H1 (cell line): Measurements from ENCODE around the gene REEP2. TPM values are rescaled to one million over a fixed set of nuclear protein-coding genes. Genes with fewer than 3 reads are reported as not detected.

Source experiments
- CTCF ChIA-PET: fragments of 300-600 bp; sonication (Branson Sonifier 250); formaldehyde crosslinking; loops from one replicate; lab custom pipeline; 2021; ENCODE audit not compliant: partially characterized antibody; lab: Charles Lee
- POLR2A ChIA-PET: fragments of 300-600 bp; sonication (Branson Sonifier 250); formaldehyde crosslinking; loops from one replicate; lab custom pipeline; 2021; ENCODE audit warnings: inconsistent platforms; ENCODE audit not compliant: partially characterized antibody; lab: Charles Lee
- DNase-seq, 2 experiments: peaks; one replicate each; pipeline versions ENCODE4 v3.0.0 to v3.0.0-alpha.2; 2010 to 2022; ENCODE audit warnings: low spot score in 2 of 2, low read depth in 1 of 2, mixed read lengths in 1 of 2
- FAIRE-seq: peaks from 2 replicates; lab custom pipeline; 2011; peaks lifted over from hg19 to GRCh38; lab: Jason Lieb, UNC
- H2AFZ ChIP-seq: 2 replicates; pipeline ENCODE4 v1.8.1; 2012; ENCODE audit warnings: low read length, inconsistent platforms
- H2AK5ac ChIP-seq: 2 replicates; pipeline ENCODE4 v1.6.1; 2013; ENCODE audit warnings: low read depth, low read length
- H2BK120ac ChIP-seq: replicated peaks from 2 replicates; pipeline ENCODE3; 2013; ENCODE audit warnings: low read depth, low read length, inconsistent platforms
- H2BK12ac ChIP-seq: 2 replicates; pipeline ENCODE4 v1.6.1; 2013; ENCODE audit warnings: low read depth, low read length
- H2BK15ac ChIP-seq: 2 replicates; pipeline ENCODE4 v1.6.1; 2013; ENCODE audit warnings: low read length
- H2BK20ac ChIP-seq: 2 replicates; pipeline ENCODE4 v1.6.1; 2013; ENCODE audit warnings: low read length
- H2BK5ac ChIP-seq: 2 replicates; pipeline ENCODE4 v1.6.1; 2013; ENCODE audit warnings: low read depth, low read length
- H3K14ac ChIP-seq: 2 replicates; pipeline ENCODE4 v1.6.1; 2013; ENCODE audit warnings: inconsistent platforms; ENCODE audit not compliant: insufficient read length
- H3K18ac ChIP-seq: 2 replicates; pipeline ENCODE4 v1.6.1; 2013; ENCODE audit warnings: low read length; ENCODE audit errors: extremely low read depth
- H3K23ac ChIP-seq: 2 replicates; pipeline ENCODE4 v1.6.1; 2013; ENCODE audit warnings: inconsistent platforms; ENCODE audit not compliant: insufficient read length
- H3K23me2 ChIP-seq: 2 replicates; pipeline ENCODE4 v1.6.1; 2013; ENCODE audit warnings: low read depth, low read length
- H3K27ac ChIP-seq: 2 replicates; pipeline ENCODE4 v1.6.1; 2011; ENCODE audit warnings: low read depth, low read length, inconsistent platforms
- H3K27me3 ChIP-seq, 4 experiments: replicated peaks in 1 of 4; 1 replicate in 1 of 4; 2 replicates in 3 of 4; pipeline versions ENCODE4 v1.6.1 to v1.8.1; 2011 to 2013; ENCODE audit warnings: low read length in 3 of 4, mild to moderate bottlenecking in 3 of 4, inconsistent platforms in 2 of 4, mixed read lengths in 2 of 4, moderate library complexity in 1 of 4; ENCODE audit not compliant: control insufficient read depth in 3 of 4, insufficient read depth in 3 of 4; ENCODE audit errors: extremely low read depth in 1 of 4
- H3K36me3 ChIP-seq, 4 experiments: 2 replicates each; pipeline versions ENCODE4 v1.6.1 to v1.8.1; 2011 to 2013; ENCODE audit warnings: mild to moderate bottlenecking in 4 of 4, low read length in 3 of 4, moderate library complexity in 2 of 4, control low read depth in 1 of 4, inconsistent platforms in 1 of 4; ENCODE audit not compliant: insufficient read depth in 4 of 4, control insufficient read depth in 2 of 4
- H3K4ac ChIP-seq: replicated peaks from 2 replicates; pipeline ENCODE3; 2013; ENCODE audit warnings: low read length, low read depth, mixed read lengths, inconsistent platforms; ENCODE audit not compliant: insufficient read length
- H3K4me1 ChIP-seq, 4 experiments: replicated peaks in 1 of 4; 1 replicate in 1 of 4; 2 replicates in 3 of 4; pipeline versions ENCODE4 v1.6.1 to v1.8.1; 2011 to 2013; ENCODE audit warnings: low read length in 3 of 4, inconsistent platforms in 2 of 4, mixed read lengths in 1 of 4; ENCODE audit not compliant: insufficient read depth in 4 of 4, control insufficient read depth in 3 of 4
- H3K4me2 ChIP-seq, 2 experiments: 2 replicates each; pipeline versions ENCODE4 v1.6.1 to v1.8.1; 2011 to 2013; ENCODE audit warnings: low read depth in 2 of 2, low read length in 2 of 2, control low read depth in 1 of 2, inconsistent platforms in 1 of 2, mild to moderate bottlenecking in 1 of 2; ENCODE audit not compliant: insufficient read depth in 1 of 2
- H3K4me3 ChIP-seq, 4 experiments: fragments of 200-600, 300-600 bp in 1 of 4; sonication (generic), shearing (Covaris generic), sonication (Bioruptor Twin) in 1 of 4; 2 replicates each; pipeline versions ENCODE4 v1.5.1 to v1.8.1; 2011 to 2016; ENCODE audit warnings: low read length in 4 of 4, low read depth in 3 of 4, control low read depth in 2 of 4, inconsistent platforms in 2 of 4, mild to moderate bottlenecking in 2 of 4, mixed read lengths in 1 of 4, moderate library complexity in 1 of 4; ENCODE audit not compliant: insufficient read depth in 2 of 4; ENCODE audit errors: extremely low read depth in 1 of 4
- H3K56ac ChIP-seq: replicated peaks from 2 replicates; pipeline ENCODE3; 2013; ENCODE audit warnings: low read depth, mild to moderate bottlenecking, mixed read lengths, low read length, inconsistent platforms; ENCODE audit not compliant: insufficient read length
- H3K79me1 ChIP-seq: 2 replicates; pipeline ENCODE4 v1.6.1; 2013; ENCODE audit warnings: low read depth, low read length, control low read depth
- H3K79me2 ChIP-seq, 2 experiments: 2 replicates each; pipeline versions ENCODE4 v1.6.1 to v1.8.1; 2012 to 2013; ENCODE audit warnings: low read length in 2 of 2, mild to moderate bottlenecking in 2 of 2, inconsistent platforms in 1 of 2; ENCODE audit not compliant: insufficient read depth in 2 of 2, control insufficient read depth in 1 of 2
- H3K9ac ChIP-seq, 4 experiments: replicated peaks in 1 of 4; 1 replicate in 1 of 4; 2 replicates in 3 of 4; pipeline versions ENCODE4 v1.6.1 to v1.8.1; 2011 to 2013; ENCODE audit warnings: low read depth in 3 of 4, low read length in 3 of 4, control low read depth in 2 of 4, mild to moderate bottlenecking in 2 of 4, moderate library complexity in 2 of 4, inconsistent platforms in 1 of 4; ENCODE audit errors: extremely low read depth in 1 of 4
- H3K9me3 ChIP-seq, 2 experiments: 2 replicates each; pipeline versions ENCODE4 v1.6.1 to v1.8.1; 2012 to 2013; ENCODE audit warnings: mild to moderate bottlenecking in 2 of 2, moderate library complexity in 2 of 2, control low read depth in 1 of 2, inconsistent platforms in 1 of 2, low read depth in 1 of 2, low read length in 1 of 2, mixed read lengths in 1 of 2; ENCODE audit not compliant: insufficient read depth in 2 of 2
- H4K20me1 ChIP-seq, 2 experiments: replicated peaks in 1 of 2; 2 replicates each; pipeline versions ENCODE3 to v1.8.1; 2011 to 2013; ENCODE audit warnings: inconsistent platforms in 2 of 2, low read length in 2 of 2, mild to moderate bottlenecking in 1 of 2; ENCODE audit not compliant: insufficient read depth in 2 of 2, control insufficient read depth in 1 of 2
- H4K5ac ChIP-seq: 2 replicates; pipeline ENCODE4 v1.6.1; 2013; ENCODE audit warnings: low read length, low read depth, mixed read lengths, inconsistent platforms; ENCODE audit not compliant: insufficient read length
- H4K8ac ChIP-seq: 2 replicates; pipeline ENCODE4 v1.8.0; 2013; ENCODE audit warnings: mild to moderate bottlenecking, moderate library complexity, low read length, inconsistent platforms; ENCODE audit not compliant: insufficient read depth; ENCODE audit errors: extremely low read depth
- H4K91ac ChIP-seq: replicated peaks from 2 replicates; pipeline ENCODE3; 2013; ENCODE audit warnings: low read length, mixed read lengths, inconsistent platforms; ENCODE audit not compliant: insufficient read length
- BRCA1 ChIP-seq: IDR thresholded peaks from 2 replicates; pipeline ENCODE4 v1.6.1; 2012; ENCODE audit warnings: low read depth, low read length, improper control_type of control experiment
- SIRT6 ChIP-seq: IDR thresholded peaks from one replicate; pipeline ENCODE4 v1.7.1; 2012; ENCODE audit warnings: low read length, inconsistent platforms
- WGBS, 2 experiments: shearing (Covaris generic) in 1 of 2; methylation state at CpG; one replicate each; pipeline versions ENCODE4 v1.1.6 to v1.1.7; 2013 to 2015; ENCODE audit warnings: low lambda C conversion rate in 2 of 2, mixed read lengths in 2 of 2, inconsistent platforms in 1 of 2, low coverage in 1 of 2, missing lambda C conversion rate in 1 of 2; ENCODE audit not compliant: insufficient replicate concordance in 2 of 2, insufficient coverage in 1 of 2, insufficient read length in 1 of 2; ENCODE audit errors: extremely low coverage in 1 of 2, missing lambda C conversion rate in 1 of 2; 5-methylcytosine and 5-hydroxymethylcytosine counted together
- polyA plus RNA-seq, 7 experiments: library from polyadenylated mRNA; depleted of rRNA in 3 of 7; stranded (reverse) in 5 of 7; unstranded in 2 of 7; fragments of >200 nt in 5 of 7; fragments of 200-250 nt in 2 of 7; gene quantifications; 1 replicate in 5 of 7; 2 replicates in 1 of 7; 4 replicates in 1 of 7; pipeline versions ENCODE4 v1.2.1 to v1.2.3, GENCODE V29; 2011 to 2013; ENCODE audit warnings: missing spikeins in 2 of 7, mixed read lengths in 2 of 7
- total RNA-seq: library from RNA; stranded (reverse); fragmentation: NEBNext Ultra II Directional; extraction: Animal tissue kit (Norgen Biotek cat#: 25700); gene quantifications from 2 replicates; pipeline ENCODE4 v1.2.1, GENCODE V29; 2021

The REEP2 gene
- total and polyA plus RNA-seq, 2 of the 8 experiments (the other 6 are each of a cell fraction or from before 2014, with no cell fraction given), result 26.5 to 40.2 TPM

DNA sequence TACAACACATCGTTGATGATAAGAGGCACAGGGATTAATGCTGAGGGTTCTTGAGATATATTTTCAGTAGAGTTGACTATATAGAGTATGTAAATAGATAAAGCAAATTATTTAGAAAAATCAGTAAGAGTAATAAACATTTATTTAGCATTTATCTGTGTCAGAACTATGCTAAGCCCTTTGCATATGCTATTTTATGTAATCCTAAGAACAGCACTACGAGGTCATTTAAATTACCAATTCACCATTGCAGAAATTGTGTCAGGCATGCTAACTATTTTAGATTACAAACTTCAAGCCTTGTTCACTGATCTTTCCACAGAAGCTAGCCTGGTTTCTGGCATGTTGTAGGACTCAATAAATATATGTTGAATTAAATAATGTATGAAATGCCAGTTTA is 20.4 kb upstream of the REEP2 start:
- H3K18ac ChIP-seq, result no peak overlapping the region
- ChIA-PET POLR2A (no interaction called here), CTCF (no interaction called here)
- no peak overlapping the region for H3K23ac ChIP-seq
- H4K5ac ChIP-seq, result no peak overlapping the region
- peaks cover 0 to 2% of the 10 kb centered on the region in 2 experiments for H4K20me1 ChIP-seq
- H3K4me1 ChIP-seq, result no peaks in the 10 kb centered on the region
- H2BK120ac ChIP-seq, result no peak overlapping the region
- H2BK5ac ChIP-seq, result no peak overlapping the region
- H3K56ac ChIP-seq, result no peak overlapping the region
- H3K4ac ChIP-seq, result no peak overlapping the region
- no peak overlapping the region for H2AFZ ChIP-seq
- no peaks in the 10 kb centered on the region for H3K79me1 ChIP-seq
- no peaks in the 10 kb centered on the region for H3K27me3 ChIP-seq
- H3K4me3 ChIP-seq, result no peak overlapping the region
- H2AK5ac ChIP-seq, result no peak overlapping the region
- no peak overlapping the region for H3K4me2 ChIP-seq
- H3K23me2 ChIP-seq, result no peaks in the 10 kb centered on the region
- no peak overlapping the region for H4K8ac ChIP-seq
- FAIRE-seq (no peak), DNase-seq (no peak)
- no peak overlapping the region for H3K27ac ChIP-seq
- H3K9ac ChIP-seq, result no peak overlapping the region
- H2BK15ac ChIP-seq, result no peak overlapping the region
- H4K91ac ChIP-seq, result no peak overlapping the region
- H2BK20ac ChIP-seq, result no peak overlapping the region
- WGBS, 2 experiments, result 95% methylated on average over 2 of the region's 2 CpGs; no CpG with 5 or more reads in 1 of the 2 experiments
- H3K9me3 ChIP-seq, result no peaks in the 10 kb centered on the region
- H3K14ac ChIP-seq, result no peak overlapping the region
- H3K79me2 ChIP-seq, result no peaks in the 10 kb centered on the region
- no peak overlapping the region for H2BK12ac ChIP-seq
- H3K36me3 ChIP-seq, result peaks cover 22 to 74% (median 56%) of the 10 kb centered on the region in 4 experiments; a peak in 7 of 8 replicates
- no peak for TF ChIP-seq SIRT6
- TF ChIP-seq BRCA1, result no peak
